Stimulated activated memory B cell treated with anti-CD40 and anti-IgM and Interleukin-4, amounts not matched to agents 10 μg/mL and 1 μg/mL and 100 μg/mL, for 72 hours (primary cell): ENCODE data around the gene RIPPLY1.

Source experiments
- ATAC-seq: fragments of 150-1000 bp; cut with Tn5 transposase; 2 replicates; pipeline ENCODE4 v1.10.0; 2021
- H3K27ac Mint-ChIP-seq: one replicate; pipeline ENCODE4 v1.8.0; 2022; ENCODE audit warnings: mild to moderate bottlenecking, mixed read lengths
- H3K27me3 Mint-ChIP-seq: one replicate; pipeline ENCODE4 v1.8.0; 2022; ENCODE audit warnings: mixed read lengths
- H3K36me3 Mint-ChIP-seq: one replicate; pipeline ENCODE4 v1.8.0; 2022; ENCODE audit warnings: mixed read lengths
- H3K4me1 Mint-ChIP-seq: one replicate; pipeline ENCODE4 v1.8.0; 2022; ENCODE audit warnings: mixed read lengths
- H3K4me3 Mint-ChIP-seq: one replicate; pipeline ENCODE4 v1.8.0; 2022; ENCODE audit warnings: mild to moderate bottlenecking, moderate library complexity, mixed read lengths
- H3K9me3 Mint-ChIP-seq: one replicate; pipeline ENCODE4 v1.8.0; 2022; ENCODE audit warnings: mixed read lengths

The RIPPLY1 gene

DNA sequence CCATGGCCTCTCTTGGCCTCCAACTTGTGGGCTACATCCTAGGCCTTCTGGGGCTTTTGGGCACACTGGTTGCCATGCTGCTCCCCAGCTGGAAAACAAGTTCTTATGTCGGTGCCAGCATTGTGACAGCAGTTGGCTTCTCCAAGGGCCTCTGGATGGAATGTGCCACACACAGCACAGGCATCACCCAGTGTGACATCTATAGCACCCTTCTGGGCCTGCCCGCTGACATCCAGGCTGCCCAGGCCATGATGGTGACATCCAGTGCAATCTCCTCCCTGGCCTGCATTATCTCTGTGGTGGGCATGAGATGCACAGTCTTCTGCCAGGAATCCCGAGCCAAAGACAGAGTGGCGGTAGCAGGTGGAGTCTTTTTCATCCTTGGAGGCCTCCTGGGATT is 25.1 kb upstream of the RIPPLY1 start:
- H3K36me3 Mint-ChIP-seq = no peaks in the 10 kb centered on the region
- H3K27me3 Mint-ChIP-seq = no peaks in the 10 kb centered on the region
- no peaks in the 10 kb centered on the region for H3K9me3 Mint-ChIP-seq
- H3K4me3 Mint-ChIP-seq = no peak overlapping the region
- H3K27ac Mint-ChIP-seq = no peak overlapping the region
- no peak for ATAC-seq
- no peaks in the 10 kb centered on the region for H3K4me1 Mint-ChIP-seq

- Mint-ChIP-seq H3K36me3 (no peaks in the 10 kb centered on the region), H3K4me1 (no peaks in the 10 kb centered on the region), H3K27ac (no peak overlapping the region), H3K9me3 (no peaks in the 10 kb centered on the region), H3K27me3 (no peaks in the 10 kb centered on the region), H3K4me3 (no peak overlapping the region)
- ATAC-seq = no peak
Measured at GRCh38 chrX:106927700-106928099, 24.6 kb upstream of the RIPPLY1 start.

DNA sequence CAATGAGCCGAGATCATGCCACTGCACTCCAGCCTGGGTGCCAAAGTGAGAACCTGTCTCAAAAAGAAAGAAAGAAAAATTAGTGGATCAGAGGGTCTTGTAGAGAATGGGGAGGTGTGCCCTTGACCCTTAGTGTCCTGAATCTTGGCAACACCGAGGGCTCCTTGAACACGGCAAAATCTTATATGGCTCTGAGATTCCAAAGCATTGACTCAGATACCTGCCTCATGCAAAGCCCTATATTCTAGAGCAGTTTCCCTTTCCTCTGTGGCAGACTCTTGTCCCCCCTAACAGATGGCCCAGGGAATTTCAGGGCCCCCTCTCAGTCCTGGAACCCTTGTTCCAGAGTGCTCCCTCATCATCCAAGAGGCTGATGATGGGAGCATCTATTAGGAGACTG is 23.9 kb upstream of the RIPPLY1 start:
- H3K27me3 Mint-ChIP-seq = no peaks in the 10 kb centered on the region
- ATAC-seq = no peak
- H3K4me3 Mint-ChIP-seq = no peak overlapping the region
- H3K27ac Mint-ChIP-seq = no peak overlapping the region
- no peaks in the 10 kb centered on the region for H3K36me3 Mint-ChIP-seq
- no peaks in the 10 kb centered on the region for H3K4me1 Mint-ChIP-seq
- no peaks in the 10 kb centered on the region for H3K9me3 Mint-ChIP-seq

- Mint-ChIP-seq H3K9me3 (no peaks in the 10 kb centered on the region), H3K4me3 (no peak overlapping the region)
Measured at GRCh38 chrX:106921637-106922036, 18.5 kb upstream of the RIPPLY1 start.

DNA sequence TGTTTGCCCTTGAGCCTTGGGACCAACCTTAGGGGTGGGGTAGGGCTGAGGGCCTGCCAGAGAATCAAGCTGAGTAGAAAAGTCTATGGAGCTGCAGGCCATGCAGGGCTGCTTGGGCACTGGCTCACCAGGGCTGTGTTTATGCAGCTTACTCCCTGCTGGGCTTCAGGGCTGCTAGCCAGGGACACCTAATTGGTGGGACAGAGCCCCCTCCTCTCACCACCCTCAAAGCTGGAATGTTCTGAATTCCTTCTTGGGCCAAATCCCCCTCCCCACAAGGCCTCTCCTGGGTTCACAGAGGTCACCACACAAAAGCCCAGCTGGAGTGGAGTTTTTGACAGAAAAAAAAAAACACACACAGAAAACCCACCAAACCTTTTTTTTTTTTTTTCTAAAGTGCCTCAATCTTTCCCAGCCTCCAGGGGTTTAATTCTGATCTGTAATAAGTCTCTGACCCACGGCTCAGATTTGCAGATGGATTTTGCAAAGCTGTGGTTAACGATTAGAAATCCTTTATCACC is 16.9 kb upstream of the RIPPLY1 start, which contains the start of gene CLDN2:
Gene CLDN2, plus strand, starts transcription at position 471 of the 521 bp plus-strand sequence. CDS start 7,827 bp downstream, outside the sequence.
- H3K4me3 Mint-ChIP-seq = no peak within 1 kb of the TSS
- ATAC-seq = no peak
- no peak within 1 kb of the TSS for H3K27ac Mint-ChIP-seq
- H3K4me1 Mint-ChIP-seq = no peaks in the 10 kb centered on the region
- no peaks in the 10 kb centered on the region for H3K9me3 Mint-ChIP-seq
- no peaks in the 10 kb centered on the region for H3K36me3 Mint-ChIP-seq
- peaks cover 24% of the 10 kb centered on the region for H3K27me3 Mint-ChIP-seq

More at GRCh38 chrX:106921637-106922036, 18.5 kb upstream of the RIPPLY1 start:
- Mint-ChIP-seq H3K36me3 (no peaks in the 10 kb centered on the region), H3K27me3 (peaks cover 10% of the 10 kb centered on the region), H3K27ac (no peak overlapping the region), H3K4me1 (no peaks in the 10 kb centered on the region)
- ATAC-seq = no peak

DNA sequence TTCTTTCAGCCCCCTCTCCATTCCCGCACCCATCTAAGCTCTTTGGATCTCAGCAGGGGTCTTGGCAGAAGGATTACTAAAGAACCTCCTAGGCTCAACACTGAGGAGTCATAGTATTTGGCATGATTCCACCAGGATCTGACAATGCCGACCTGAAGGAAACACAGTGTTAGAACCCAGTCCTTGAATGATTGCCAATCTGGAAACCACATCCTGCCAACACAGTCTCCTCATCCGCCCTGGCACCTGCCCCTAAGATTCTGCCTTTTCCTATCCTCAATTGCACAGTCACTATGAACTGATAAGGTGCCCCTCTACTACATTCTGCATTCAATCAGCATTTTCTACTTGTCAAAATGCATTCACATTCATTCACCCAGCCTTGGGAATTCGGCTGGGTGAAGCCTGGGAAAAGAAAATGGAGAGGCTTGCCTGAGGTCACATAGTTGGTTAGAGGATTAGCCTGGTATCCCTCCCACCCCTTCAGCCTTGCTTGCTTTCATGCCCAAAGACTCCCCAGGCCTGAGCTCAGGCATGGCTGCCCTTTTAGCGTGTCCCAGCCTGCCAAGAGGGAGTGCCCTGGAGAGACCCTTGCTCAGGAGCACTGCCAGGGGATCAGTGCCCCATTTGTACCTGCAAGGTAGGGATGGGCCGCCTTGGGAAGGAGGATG is 14.8 kb upstream of the RIPPLY1 start:
- H3K27ac Mint-ChIP-seq = no peak overlapping the region
- ATAC-seq = no peak

DNA sequence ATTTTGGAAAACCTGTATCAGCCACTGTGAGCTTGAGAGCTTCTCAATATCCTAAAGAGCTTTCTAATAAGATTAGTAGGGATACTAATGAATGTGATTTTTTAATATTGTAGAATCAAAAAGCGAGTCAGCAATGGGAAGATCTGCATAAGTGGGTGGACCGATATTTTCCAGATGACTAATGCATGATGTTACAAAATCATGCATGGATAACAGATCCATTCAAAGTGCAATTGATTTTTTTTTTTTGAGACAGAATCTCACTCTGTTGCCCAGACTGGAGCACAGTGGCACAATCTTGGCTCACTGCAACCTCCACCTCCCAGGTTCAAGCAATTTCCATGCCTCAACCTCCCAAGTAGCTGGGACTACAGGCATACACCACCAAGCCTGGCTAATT is 9.7 kb upstream of the RIPPLY1 start:
- H3K36me3 Mint-ChIP-seq = no peaks in the 10 kb centered on the region
- H3K4me3 Mint-ChIP-seq = no peak overlapping the region
- H3K27me3 Mint-ChIP-seq = peaks cover 22% of the 10 kb centered on the region
- no peaks in the 10 kb centered on the region for H3K4me1 Mint-ChIP-seq
- H3K9me3 Mint-ChIP-seq = no peaks in the 10 kb centered on the region
- ATAC-seq = no peak
- no peak overlapping the region for H3K27ac Mint-ChIP-seq

More for the DNA sequence above, 14.8 kb upstream of the RIPPLY1 start:
- Mint-ChIP-seq H3K36me3 (no peaks in the 10 kb centered on the region), H3K27me3 (peaks cover 24% of the 10 kb centered on the region), H3K9me3 (no peaks in the 10 kb centered on the region), H3K4me1 (no peaks in the 10 kb centered on the region), H3K4me3 (no peak overlapping the region)

DNA sequence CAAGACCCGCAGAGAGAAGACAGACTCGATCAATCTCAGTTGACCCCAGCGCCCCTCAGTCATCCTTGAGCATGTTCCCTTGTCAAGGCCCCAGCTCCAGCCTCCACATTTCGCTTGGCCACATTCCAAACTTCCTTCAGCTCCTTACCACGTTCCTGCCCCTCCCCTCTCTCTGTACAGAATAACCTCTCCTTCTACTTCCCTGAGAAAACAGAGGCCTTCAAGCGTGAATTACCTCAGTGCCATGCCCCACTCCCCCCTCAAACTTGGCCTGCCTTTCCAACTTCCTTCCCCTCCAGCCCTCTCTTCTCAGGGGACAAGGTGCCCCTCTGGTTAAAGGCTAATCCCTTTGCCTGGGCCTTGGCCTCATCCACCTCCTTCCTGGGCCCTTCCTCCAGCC is 3.2 kb upstream of the RIPPLY1 start:
- H3K36me3 Mint-ChIP-seq = no peaks in the 10 kb centered on the region
- no peak for ATAC-seq
- no peaks in the 10 kb centered on the region for H3K27me3 Mint-ChIP-seq
- no peaks in the 10 kb centered on the region for H3K4me1 Mint-ChIP-seq
- H3K9me3 Mint-ChIP-seq = no peaks in the 10 kb centered on the region
- H3K27ac Mint-ChIP-seq = no peak overlapping the region
- no peak overlapping the region for H3K4me3 Mint-ChIP-seq

DNA sequence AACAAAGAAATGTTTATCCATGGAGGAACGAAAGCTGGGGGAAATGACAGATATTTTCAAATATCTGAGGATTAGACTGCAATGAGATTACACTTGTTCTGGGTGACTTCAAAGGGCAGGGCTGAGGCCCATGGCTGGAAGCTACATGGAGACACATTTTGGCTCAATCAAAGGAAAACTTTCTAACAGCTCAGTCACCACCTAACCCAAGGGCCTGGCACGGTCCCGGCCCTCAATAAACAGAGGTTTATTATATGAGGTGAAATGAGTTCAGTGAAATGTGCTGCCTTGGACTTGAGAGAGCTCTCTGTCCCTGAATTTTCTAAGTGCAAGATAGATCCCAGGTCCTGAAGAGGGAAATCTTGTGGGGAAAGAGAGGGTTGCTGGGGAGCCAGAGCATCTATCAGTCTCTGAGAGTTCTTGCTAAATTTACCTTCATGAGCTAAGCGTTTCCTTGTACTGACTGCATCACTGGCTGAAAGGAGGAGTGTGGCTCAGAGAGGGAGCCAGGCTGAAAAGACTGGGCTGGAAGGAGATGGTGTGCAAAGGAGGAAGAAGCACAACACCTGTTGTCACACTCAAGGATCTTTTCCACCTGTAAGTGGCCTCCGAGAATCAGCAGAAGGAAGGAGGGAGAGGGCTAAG is 2.0 kb upstream of the RIPPLY1 start:
- Mint-ChIP-seq H3K9me3 (no peaks in the 10 kb centered on the region), H3K27me3 (no peaks in the 10 kb centered on the region), H3K27ac (no peak overlapping the region), H3K4me3 (no peak overlapping the region), H3K36me3 (no peaks in the 10 kb centered on the region), H3K4me1 (no peaks in the 10 kb centered on the region)
- ATAC-seq = no peak

GRCh38 chrX:106903856-106904528 is 851 bp upstream of the RIPPLY1 start:
- Mint-ChIP-seq H3K27me3 (no peaks in the 10 kb centered on the region), H3K4me3 (no peak overlapping the region), H3K27ac (no peak overlapping the region), H3K4me1 (no peaks in the 10 kb centered on the region), H3K9me3 (no peaks in the 10 kb centered on the region), H3K36me3 (no peaks in the 10 kb centered on the region)
- ATAC-seq = no peak

DNA sequence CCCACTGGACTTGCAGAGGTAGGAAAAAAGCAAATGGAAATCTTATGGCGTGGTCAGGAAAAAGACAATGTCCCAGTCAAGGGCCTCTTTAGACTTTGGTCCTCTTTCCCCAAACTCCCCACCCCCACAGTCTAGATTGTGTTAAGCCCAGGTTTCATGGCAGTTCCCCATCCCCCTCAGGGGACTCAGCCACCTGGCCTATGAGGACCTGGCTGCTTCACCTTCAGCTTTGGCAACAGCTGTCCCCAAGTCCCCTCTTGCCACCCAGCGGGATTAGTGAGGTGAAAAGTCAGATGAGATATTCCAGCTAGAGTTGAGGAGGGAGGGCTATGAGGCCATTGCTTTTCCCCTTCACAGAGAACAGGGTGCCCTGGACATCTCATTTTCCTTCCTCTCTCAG is 457 bp downstream of the RIPPLY1 start:
- Mint-ChIP-seq H3K9me3 (no peaks in the 10 kb centered on the region), H3K27me3 (no peaks in the 10 kb centered on the region), H3K27ac (no peak overlapping the region), H3K36me3 (no peaks in the 10 kb centered on the region), H3K4me1 (no peaks in the 10 kb centered on the region), H3K4me3 (no peak overlapping the region)
- no peak for ATAC-seq

DNA sequence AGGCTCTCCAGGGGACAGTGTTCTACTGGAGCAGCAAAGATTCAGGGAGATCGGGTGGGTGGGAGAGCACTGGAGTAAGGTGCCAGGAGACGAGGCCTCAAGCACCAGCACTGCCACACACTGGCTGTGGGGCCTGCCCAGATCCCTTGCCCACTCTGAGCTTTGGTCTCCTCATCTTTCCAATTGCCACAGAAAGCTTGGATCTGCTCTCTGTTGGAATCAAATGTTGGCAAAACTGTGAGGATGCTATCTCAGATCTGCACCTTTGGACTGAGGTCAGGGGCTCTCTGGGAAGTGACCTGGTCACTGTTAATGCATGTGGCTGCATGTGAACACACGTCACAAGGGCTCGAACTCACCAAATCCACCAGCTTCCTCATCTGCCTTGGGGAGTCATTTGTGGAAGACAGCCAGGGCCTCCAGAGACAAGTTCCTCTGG is 1.3 kb downstream of the RIPPLY1 start:
- no peak overlapping the region for H3K27ac Mint-ChIP-seq
- no peaks in the 10 kb centered on the region for H3K36me3 Mint-ChIP-seq
- H3K4me3 Mint-ChIP-seq = no peak overlapping the region
- no peak for ATAC-seq
- H3K9me3 Mint-ChIP-seq = no peaks in the 10 kb centered on the region
- no peaks in the 10 kb centered on the region for H3K4me1 Mint-ChIP-seq
- H3K27me3 Mint-ChIP-seq = no peaks in the 10 kb centered on the region

DNA sequence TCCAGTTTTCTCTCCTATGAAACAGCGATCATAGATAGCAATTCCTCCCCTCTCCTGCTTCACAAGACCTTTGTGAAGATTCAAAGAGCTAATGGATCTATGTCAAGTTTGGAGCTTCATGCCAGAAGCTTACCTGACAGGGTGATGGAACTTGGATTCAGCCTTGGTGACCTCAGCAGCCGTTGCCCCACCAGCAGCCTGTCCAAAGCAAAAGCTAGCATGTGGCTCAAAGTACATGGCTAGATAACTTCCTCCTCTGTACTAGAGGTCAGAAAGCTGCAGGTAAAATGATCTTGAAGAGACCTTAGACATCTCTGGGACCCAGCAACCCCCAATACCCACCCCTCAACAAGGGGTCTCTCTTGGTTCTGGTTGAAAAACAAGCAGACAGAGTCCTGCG is 1.8 kb downstream of the RIPPLY1 start:
- H3K27ac Mint-ChIP-seq = no peak overlapping the region
- no peak overlapping the region for H3K4me3 Mint-ChIP-seq
- no peaks in the 10 kb centered on the region for H3K4me1 Mint-ChIP-seq
- H3K9me3 Mint-ChIP-seq = no peaks in the 10 kb centered on the region
- no peaks in the 10 kb centered on the region for H3K27me3 Mint-ChIP-seq
- no peaks in the 10 kb centered on the region for H3K36me3 Mint-ChIP-seq
- ATAC-seq = no peak

DNA sequence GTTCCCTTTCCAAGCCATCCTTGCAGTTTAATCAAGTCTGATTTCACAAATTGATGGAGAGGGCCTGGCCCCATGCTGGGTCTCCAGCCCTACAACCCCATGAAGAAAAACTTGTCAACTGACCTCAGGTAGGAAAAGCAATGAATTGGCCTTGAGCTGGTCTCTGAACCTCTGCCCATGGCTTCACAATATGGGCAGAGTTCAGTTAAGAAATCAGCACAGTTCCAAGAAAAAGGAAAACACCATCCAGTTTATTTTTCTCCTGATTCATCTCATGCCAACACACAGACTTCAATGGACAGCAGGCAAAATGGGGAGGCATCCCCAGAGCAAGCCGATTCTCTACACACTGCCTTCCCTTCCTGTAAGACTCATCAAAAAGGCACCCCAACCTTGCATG is 3.3 kb downstream of the RIPPLY1 start:
- H3K36me3 Mint-ChIP-seq = no peaks in the 10 kb centered on the region
- no peaks in the 10 kb centered on the region for H3K27me3 Mint-ChIP-seq
- no peaks in the 10 kb centered on the region for H3K4me1 Mint-ChIP-seq
- no peaks in the 10 kb centered on the region for H3K9me3 Mint-ChIP-seq
- no peak overlapping the region for H3K27ac Mint-ChIP-seq
- no peak overlapping the region for H3K4me3 Mint-ChIP-seq
- no peak for ATAC-seq

DNA sequence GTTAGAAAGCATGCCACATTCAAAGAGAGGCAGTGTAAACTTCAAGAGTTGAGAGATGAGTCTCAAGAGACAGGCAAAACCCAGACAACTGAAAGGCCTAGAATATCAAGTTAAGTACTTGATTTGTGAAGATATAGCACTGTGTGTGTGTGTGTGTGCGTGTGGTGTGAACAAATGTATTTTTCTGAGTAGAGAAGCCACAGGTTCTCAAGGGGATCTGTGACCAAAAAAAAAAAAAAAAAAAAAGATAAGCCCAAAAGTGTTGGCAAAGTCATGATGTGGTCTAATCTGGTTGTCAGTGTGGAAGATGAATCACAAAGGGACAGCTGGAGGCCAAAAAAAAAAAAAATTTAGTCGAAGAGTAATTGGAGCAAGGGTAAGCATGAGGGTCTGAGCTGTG is 3.9 kb downstream of the RIPPLY1 start:
- no peak for ATAC-seq
- H3K27ac Mint-ChIP-seq = no peak overlapping the region
- H3K9me3 Mint-ChIP-seq = no peaks in the 10 kb centered on the region
- no peak overlapping the region for H3K4me3 Mint-ChIP-seq
- H3K4me1 Mint-ChIP-seq = no peaks in the 10 kb centered on the region
- no peaks in the 10 kb centered on the region for H3K27me3 Mint-ChIP-seq
- H3K36me3 Mint-ChIP-seq = no peaks in the 10 kb centered on the region

GRCh38 chrX:106898462-106898861 is 4.7 kb downstream of the RIPPLY1 start:
- ATAC-seq = peak; percentile 57
- Mint-ChIP-seq H3K36me3 (no peaks in the 10 kb centered on the region), H3K4me3 (no peak overlapping the region), H3K9me3 (no peaks in the 10 kb centered on the region), H3K4me1 (no peaks in the 10 kb centered on the region), H3K27me3 (peaks cover 1% of the 10 kb centered on the region), H3K27ac (no peak overlapping the region)
